HG02970 (cell line): ENCODE results near the gene SH3BP5L.

Source experiments
- ATAC-seq: cut with Tn5 transposase; IDR thresholded peaks from one replicate; pipeline ENCODE4 v1.9.1; 2021; ENCODE audit warnings: mild to moderate bottlenecking, moderate library complexity, moderate number of reproducible peaks; ENCODE audit not compliant: unreplicated experiment, low FRiP score

SH3BP5L gene

DNA sequence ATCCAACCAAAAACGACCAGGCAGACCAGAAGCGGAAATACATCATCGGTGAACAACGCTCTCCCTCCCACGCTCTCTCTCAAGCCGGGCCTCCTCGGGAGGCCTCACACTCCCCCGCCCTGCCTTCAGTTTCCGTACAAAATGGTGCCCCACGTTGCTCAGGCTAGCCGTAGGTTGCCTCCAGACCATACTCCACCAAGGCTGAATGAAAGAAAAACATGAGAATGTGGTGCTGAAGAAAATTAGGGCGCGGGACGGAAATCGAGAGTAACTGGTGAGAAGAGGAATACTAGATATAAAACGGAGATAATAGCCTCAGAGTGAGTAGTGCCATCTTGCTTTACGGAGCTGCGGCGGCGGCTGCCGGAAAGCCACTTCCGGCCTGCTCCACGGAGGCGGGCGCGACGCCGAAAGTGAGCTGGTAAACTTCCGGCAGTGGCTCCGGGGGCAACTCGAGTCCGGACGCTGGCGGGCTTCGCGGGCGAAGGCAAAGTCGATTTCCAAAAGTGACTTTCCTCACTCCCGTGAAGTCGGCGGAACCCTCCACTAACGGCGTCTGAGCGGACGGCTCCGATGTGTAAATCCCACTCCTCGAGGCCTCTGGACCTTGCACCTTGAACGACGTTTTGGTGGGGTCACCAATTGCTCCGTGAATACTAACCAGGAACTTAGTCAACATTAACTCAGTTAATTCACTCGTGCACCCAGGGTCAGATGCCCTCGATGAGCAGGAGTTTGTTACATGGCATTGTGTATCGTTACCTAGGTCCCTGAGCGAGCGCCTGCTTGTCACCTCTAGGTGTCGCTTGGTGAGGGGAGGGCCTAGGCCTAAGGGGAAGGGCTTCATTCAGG lies at the start of gene SH3BP5L:
Gene SH3BP5L, minus strand, starts transcription at position 7 of the 852 bp plus-strand sequence. CDS start 980 bp downstream, outside the sequence.
- ATAC-seq: peak; percentile 93

DNA sequence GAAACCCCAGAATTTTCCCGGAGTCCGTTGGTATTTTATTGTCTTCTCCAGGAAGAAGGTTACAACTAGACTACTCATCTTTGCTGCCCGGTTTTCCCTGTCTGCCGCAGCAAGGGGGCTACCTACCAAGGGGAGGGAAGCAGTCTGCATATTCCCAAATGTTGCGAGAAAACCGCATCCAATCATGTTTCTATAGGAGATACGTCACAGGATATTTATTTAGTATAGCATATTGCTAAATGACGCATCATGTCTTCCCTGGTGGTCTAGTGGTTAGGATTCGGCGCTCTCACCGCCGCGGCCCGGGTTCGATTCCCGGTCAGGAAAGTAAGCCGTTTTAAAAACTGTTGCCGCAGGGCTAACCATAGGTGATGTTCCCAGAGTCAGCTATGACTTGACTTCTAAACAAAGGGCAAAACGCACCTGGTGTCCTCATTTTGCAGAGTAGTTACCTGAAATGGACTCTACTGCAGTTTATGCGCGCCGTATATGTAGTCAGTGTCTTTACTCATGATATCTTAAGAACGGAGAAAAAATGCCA lies 48.3 kb upstream of the SH3BP5L start:
- peak; percentile 54 for ATAC-seq

DNA sequence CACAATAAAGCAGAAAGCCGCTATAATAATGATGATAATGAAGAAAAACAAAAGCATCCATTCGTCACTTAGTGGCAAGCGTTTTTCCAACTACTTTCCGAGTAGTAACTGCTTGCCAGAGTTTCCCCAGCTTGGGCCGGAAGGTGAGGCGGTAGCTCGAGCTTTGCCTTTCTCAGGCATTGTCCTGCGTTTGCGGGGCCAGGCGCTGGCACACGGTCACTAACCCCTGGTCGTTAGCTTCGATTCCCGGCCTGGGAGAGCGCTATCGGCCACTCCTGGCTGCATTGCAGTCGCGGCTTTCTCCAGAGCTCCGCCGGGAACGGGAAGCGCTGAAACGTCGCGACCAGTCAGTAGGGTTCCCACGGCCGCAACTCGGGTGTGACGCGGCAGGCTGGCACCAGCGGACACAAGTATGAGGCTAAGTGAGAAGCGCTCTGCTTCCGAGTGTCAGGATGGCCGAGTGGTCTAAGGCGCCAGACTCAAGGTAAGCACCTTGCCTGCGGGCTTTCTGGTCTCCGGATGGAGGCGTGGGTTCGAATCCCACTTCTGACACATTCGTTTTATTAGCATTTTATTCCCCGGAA lies 47.8 kb upstream of the SH3BP5L start:
- peak; percentile 89 for ATAC-seq

DNA sequence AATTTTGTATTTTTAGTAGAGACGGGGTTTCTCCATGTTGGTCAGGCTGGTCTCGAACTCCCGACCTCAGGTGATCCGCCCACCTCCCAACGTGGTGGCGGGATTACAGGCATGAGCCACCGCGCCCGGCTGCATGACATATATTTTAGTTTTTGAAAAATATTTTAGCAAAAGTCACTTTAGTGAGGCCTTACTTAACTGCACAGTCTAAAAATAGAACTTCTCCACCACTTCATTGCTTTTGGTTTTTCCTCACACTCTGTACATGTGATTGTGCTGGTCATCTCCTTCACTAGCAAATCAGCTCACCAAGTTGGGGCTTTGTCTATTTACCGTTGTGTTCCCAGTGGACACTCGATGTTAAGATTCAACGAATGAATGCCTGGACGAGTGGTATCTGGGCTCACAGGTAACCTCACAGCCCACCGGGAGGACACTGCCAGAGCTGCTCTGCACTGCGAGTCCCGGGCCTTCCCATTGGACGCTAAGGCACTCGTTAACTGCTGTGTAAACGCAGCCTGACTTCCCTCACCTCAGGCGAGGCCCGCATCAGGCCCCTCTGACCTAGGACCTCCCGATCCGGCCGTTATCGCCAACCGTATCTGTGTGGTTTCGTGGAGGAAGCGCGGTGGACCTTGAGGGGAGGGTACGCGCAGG lies 47.2 kb upstream of the SH3BP5L start:
- peak; percentile 18 for ATAC-seq

DNA sequence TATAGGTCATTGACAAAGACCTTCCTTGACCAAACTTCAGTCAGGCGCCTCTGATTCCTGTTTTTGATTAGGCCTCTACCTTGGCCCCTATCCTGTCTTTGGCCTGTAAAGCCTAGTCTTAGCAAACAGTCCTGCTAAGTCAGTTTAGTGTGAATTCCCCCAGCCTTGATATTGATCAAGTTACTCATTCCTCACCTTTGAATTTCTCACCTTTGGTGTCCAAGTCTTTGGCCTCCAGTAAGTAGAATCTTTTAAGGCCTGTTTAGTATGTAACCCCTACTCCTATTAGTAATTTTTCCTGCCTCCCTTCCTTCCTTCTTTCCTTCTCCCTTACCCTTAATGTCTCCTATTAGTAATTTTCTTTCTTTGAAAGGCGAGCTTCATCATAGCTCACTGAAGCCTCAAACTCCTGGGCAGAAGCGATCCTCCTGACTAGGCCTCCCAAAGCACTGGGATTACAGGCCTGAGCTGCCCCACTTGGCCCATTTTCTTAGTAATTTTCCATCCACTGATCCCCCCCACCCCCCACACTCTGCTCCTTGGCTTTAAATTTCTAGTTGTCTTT lies 46.2 kb upstream of the SH3BP5L start:
- ATAC-seq: no peak

DNA sequence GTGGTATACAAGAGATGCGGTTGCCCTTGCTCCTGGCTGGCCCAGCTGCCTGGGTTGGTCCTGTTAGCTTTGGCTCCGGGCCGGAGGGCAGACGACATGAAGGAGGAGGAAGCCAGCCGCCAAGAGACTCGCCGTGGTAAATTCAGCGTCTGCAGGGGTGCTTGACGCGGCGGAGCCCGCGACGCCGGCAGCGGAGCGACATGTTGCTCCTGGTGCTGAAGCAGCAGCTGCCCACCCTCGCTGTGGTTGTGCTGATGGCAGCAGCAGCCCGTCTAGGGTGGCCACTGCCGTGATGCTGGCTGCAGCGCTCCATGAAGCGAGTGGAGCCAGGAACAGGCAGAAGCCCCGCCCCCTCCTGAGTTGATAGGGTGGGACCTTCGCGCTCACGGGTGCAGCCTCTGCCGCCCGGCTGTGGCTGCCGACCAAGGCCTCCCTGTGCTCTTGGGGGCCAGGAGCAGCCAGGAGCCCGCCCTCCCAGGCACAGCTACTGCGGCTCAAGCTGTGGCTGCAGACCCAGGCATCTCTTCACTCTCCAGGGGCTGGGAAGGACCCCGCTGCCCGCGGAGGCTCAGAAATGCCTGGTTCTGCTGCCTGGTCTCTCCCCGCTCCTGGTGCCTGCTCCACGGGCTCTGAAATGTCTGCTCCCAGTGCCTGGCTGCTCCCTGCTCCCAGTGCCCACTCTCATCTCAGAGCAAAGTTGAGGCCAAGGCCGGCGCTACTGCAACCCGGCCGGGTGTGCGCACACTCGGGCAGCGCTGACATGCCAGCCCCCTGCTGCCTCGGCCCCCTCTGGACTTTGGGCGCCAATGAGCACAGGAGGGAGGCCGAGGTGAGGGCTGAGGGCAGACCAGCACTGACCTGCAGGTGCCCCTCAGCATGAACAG lies 37.5 kb upstream of the SH3BP5L start:
- peak; percentile 32 for ATAC-seq

DNA sequence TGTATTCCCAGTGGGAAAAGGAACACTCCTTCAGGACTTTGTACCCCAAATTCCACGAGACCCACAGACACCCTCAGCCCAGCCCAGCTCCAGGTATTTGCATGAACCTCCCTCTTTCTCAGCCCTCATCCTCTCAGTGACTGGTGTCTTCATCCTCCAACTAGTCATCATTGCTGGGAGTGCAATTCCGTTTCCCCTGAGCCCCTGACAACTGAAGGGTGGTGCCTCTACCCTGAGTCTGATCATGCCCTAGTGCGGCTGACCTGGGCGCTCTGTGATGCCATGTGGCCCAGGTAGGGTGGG lies 36.9 kb upstream of the SH3BP5L start:
- ATAC-seq: no peak

DNA sequence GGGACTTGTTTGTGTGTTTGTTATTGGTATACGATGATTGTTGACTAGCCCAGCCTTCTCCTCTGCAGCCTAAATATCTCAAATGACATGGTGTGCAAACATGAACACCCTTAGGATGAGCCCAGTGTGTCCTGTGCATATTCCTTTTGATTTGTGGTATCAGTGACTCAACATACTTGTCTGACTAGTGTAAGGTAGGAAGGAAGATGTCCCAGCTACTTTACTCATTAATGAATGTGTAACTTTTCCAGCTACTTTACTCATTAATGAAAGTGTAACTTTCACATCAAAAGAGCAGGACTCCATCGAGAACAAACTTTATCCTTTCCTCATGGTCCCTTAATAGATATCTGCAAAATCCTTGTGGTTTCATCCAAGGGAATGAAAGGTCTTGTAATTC lies 35.9 kb upstream of the SH3BP5L start:
- ATAC-seq: no peak

DNA sequence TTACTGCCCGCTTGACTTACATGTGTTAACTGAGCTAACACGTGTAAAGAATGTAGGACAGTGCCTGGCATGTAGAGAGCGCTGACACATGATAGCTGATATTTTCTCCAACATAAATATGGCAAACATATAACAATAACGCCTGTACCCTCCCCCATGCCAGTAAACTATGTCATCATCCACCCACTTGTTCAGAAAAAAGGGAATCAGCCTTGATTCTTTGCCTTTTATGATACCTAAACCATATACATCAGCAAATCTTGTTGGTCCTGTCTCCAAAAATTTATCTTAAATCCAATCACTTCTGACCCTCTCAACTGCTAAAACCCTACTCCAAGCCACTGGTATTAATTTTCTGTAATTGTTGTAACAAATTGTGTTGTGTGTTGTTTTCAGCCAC lies 34.3 kb upstream of the SH3BP5L start:
- ATAC-seq: no peak

DNA sequence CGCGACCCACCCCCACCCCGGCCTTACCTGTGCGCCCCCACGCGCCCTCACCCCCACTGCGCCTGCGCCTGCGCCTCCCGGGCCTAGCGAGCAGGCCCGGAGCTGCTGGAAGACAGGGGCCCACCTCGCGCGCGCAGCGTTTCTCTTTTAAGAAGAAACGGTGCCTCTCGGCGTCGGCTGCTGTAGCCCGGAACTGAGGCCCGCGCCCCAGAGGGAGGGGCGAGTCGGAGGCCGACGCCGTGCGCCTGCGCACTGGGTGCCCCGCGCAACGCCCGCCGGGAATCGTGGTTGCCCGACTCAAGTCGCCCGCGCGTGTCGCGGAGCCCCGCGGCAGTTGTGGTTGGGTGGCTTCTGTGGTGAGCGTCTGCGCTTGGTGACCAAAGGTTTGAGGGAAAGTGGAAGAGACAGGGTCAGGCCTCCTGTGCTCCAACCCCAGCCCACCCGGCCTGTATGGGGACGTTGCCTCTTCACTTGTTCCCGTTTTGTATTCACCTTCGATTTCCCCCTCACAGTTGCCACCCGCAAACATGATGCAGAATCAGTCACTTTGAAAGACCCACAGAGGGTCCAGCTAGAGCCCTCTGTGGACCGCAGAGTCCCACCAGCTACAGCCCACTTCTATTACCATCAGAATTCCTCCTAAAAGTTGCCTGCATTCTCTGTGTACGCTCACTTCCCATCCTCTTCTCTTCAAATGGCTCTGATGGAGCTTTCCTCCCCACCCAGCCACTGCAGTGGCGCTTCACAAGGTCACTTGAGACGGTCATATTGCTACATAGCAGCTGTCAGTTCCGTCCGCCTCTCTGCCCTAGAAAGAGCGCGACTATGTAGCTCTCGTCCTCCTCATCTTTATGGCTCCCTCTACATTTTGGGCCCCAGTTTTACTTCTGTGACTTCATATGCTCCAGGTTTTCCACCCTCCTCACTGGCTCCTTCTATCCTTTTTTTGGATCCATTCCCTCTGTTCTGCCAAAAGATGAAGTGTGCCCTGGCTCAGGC lies 33.5 kb upstream of the SH3BP5L start, which contains the start of gene ZNF692:
Gene ZNF692, minus strand, starts transcription at position 195 of the 999 bp plus-strand sequence. CDS start 776 bp downstream, outside the sequence.
- peak; percentile 91 for ATAC-seq

DNA sequence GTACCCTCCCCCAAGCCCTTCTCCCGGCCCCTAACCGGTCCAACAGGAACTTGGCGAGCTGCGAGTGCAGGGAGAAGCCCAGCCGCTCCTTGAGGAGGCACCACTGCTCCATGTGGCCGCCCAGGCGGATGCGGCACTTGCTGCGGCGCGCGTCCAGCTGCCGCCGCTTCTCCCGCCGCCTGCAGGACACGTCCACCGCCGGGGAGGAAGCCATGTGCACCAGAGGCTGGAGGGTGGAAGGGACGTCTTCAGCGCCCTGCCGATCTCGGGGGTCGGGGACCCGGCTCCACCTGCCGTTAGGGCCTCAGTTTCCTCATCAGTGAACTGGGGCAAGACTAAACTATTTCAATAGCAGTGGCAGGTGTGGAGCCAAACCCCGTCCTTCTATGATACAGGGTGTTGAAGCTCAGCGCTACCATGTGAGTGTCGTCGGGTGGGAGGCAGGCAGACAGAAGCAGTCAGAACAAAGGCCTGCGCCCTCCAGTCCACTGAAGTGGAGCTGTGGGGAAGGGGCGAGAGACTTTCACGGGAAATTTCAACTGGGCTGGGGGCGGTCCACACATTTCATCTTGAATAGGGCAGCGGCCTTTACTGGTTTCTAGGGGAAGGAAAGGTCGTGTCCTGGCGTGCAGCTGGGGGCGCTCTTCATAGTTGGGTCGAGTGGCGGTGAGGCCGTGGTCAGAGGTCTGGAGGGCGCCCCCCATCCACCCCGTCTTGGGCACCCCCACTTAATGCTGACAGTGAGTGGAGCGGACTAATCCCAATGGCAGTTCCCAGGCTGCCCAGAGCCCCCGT lies 32.6 kb upstream of the SH3BP5L start:
- peak; percentile 30 for ATAC-seq

DNA sequence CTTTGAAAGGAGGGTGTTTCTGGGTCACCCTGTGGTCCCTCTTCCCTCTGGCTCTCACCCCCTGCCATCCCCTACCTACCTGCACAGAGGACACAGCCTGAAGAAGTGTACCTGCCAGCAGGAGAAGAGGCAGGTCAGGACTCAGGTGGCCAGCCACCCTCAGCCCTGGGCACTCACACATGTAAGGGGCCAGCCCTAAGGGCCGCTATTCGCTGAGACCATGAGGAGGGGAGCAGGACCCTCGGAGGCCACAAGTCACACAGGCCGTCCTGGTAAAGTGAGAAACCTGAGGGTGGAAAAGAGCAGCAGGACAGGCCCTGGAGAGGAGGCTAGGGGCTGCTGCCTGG lies 32.0 kb upstream of the SH3BP5L start:
- no peak for ATAC-seq

DNA sequence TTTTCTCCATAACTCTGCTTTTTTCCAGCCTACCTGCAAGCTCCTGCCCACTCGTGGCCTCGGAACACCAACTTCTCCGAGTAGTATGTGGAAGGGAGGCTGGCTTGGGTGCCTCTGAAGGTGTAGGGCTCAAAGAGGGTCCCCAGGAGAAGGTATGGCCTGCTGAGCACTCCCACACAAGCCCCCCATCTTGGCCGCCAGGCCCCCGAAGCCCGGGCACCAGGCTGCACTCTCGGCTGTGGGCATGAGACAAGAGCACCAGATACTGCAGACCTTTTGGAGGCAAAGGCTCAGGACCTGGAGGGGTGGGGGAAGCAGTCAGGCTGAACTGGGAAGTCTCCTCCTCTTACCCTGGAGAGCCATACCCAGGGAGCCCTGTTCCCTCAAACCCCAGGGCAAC lies 31.5 kb upstream of the SH3BP5L start:
- ATAC-seq: no peak

DNA sequence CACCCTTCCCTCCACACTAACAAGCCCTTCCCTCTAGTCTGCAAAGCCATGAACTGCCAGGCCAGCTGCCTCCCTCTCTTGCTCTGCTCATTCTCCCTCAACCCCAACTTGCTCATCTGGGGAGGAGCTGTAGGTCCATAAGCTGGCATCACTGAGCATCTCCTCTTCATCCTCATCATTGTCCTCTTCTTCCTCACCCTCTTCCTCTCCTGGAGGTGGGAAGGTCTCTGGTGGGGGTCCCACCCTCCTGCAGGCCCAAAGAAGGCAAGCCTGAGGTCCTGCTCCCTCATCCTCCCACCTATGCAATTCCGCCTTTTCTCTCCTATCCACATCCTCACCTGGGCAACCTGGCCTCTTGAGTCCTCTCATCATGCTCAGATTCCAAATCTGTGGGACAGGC lies 30.5 kb upstream of the SH3BP5L start:
- no peak for ATAC-seq

DNA sequence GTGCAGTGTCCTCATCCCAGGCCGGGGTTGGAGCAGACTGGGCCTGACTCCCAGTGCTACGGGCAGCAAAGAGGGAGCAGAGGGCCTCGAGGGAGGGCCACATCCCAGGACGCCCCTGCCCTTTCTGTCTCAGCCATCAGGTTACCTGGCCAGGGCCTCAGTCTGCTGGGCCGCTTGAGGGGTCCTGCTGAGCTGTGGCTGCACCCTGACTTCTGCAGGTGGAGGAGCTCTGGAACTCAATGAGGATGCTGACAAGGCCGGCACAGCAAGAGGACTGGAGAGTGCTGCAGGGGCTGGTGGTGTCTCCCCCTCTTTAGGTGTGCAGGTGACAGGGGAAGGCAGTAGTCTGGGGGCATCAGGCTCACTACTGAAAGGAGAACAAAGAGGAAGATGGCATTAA lies 29.9 kb upstream of the SH3BP5L start:
- ATAC-seq: no peak

DNA sequence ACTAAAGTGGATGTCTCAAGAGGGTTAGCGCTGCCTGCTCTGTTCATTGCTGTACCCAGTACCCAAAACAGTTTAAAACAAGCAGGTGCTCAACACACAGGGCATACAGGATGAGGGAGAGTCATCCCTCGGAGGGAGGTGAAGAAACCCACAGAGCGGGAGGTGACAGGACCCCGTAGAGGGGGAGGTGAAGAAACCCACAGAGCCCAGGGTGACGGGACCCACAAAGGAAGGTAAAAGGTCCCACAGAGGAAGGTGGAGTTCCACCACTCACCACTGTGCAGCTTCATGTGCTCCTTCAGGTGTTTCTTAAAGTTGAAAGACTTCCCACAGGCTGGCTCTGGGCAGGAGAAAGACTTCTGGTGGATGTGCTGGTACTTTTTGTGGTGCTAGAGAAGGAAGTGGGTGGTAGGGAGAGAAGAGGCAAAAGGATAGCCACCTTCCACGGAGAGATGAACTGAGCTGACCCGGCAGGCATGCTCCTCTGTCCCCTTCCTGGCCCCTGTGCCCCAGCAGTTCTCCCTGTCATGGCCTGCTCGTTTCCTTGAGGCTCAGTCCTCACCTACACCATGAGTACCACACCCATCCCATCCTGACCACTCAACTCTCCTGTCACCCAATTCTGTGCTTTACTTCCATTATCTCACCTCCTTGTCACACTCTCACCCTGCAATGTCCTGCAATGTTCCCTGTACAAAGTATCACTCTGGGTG lies 28.1 kb upstream of the SH3BP5L start:
- no peak for ATAC-seq
